ENCODE data around the gene DSCAM.

DNA sequence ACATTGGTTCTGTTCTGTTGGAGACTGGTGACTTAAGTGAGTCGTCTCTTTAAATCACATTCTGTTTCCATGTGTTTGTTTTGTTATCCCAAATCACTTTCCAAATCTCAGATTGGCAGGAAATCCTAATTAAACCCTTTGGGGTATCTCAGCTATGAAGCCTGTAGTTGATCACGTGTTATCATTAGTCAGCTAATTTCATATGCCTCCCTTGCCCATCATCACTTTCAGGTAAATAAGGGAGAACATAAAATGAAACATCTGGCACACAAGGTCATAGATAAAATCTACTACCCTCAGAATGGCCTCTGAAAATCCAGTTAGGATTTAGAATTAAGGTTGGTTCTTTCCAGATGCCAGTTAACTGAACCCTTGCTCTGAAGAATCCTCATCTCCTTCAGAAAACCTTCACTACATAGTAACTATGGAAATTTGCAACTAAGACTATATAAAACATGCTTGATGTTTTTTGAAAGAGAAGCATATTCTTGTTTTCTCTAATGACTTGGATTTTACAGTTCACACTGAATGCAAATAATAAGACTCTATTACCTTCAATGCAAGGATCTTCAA is 401.5 kb downstream of the DSCAM start:
- TF ChIP-seq POLR2A (IDR thresholded peaks at IDR 0.05) (no peak), CTCF (IDR thresholded peaks at IDR 0.05) (no peak)

Data from Peyer's patch (tissue), 4 donors.